NCI-H446 treated with DMSO at 0.1 percent for 48 hours (cell line): ENCODE measurements around the gene SMYD3.
"Not testable (repeated sequence)": the region's sequence is repeated elsewhere in the genome, so short reads cannot be mapped to it uniquely, and the experiment has no call there.

Source experiments
- DNase-seq: peaks from one replicate; lab custom pipeline; 2025; lab: John Stamatoyannopoulos, UW

The SMYD3 gene

GRCh38 chr1:245802941-245803665 lies 704.0 kb downstream of the SMYD3 start:
- DNase-seq: no peak

- DNase-seq: no peak
Measured at GRCh38 chr1:245800901-245801605, 706.0 kb downstream of the SMYD3 start.

GRCh38 chr1:245798349-245798711 lies 708.7 kb downstream of the SMYD3 start:
- DNase-seq: no peak

GRCh38 chr1:245797592-245798348 lies 709.3 kb downstream of the SMYD3 start:
- DNase-seq: no peak

- DNase-seq: no peak
Measured at GRCh38 chr1:245791410-245792312, 715.4 kb downstream of the SMYD3 start.

- DNase-seq: no peak
Measured at GRCh38 chr1:245790441-245790840, 716.6 kb downstream of the SMYD3 start.

- DNase-seq: no peak
Measured at GRCh38 chr1:245788886-245789285, 718.2 kb downstream of the SMYD3 start.

GRCh38 chr1:245788269-245788668 lies 718.8 kb downstream of the SMYD3 start:
- DNase-seq: no peak

- DNase-seq: no peak
Measured at GRCh38 chr1:245786948-245787347, 720.1 kb downstream of the SMYD3 start.

GRCh38 chr1:245779797-245780755 lies 727.0 kb downstream of the SMYD3 start:
- no peak for DNase-seq

- DNase-seq: no peak
Measured at GRCh38 chr1:245777752-245778151, 729.3 kb downstream of the SMYD3 start.

GRCh38 chr1:245776694-245777332 lies 730.3 kb downstream of the SMYD3 start:
- DNase-seq: no peak

- no peak for DNase-seq
Measured at GRCh38 chr1:245776139-245776538, 730.9 kb downstream of the SMYD3 start.

- DNase-seq: not testable (repeated sequence)
Measured at GRCh38 chr1:245774931-245775330, 732.1 kb downstream of the SMYD3 start.

GRCh38 chr1:245774196-245774595 lies 732.9 kb downstream of the SMYD3 start:
- DNase-seq: no peak

GRCh38 chr1:245773344-245773743 lies 733.7 kb downstream of the SMYD3 start:
- no peak for DNase-seq

GRCh38 chr1:245772739-245773138 lies 734.3 kb downstream of the SMYD3 start:
- DNase-seq: no peak

- DNase-seq: no peak
Measured at GRCh38 chr1:245772325-245772724, 734.8 kb downstream of the SMYD3 start.

GRCh38 chr1:245771511-245772281 lies 735.4 kb downstream of the SMYD3 start:
- DNase-seq: no peak
